Gastrocnemius medialis (tissue), 4 donors: ENCODE measurements around the gene ZFAND2B.

ENCODE experiments used
- POLR2A ChIP-seq, 2 donors: fragments of 450-650 bp; IDR thresholded peaks; one replicate each; pipeline ENCODE4 v1.6.1; 2017; ENCODE audit warnings: antibody characterized with exemption in 2 of 2, mild to moderate bottlenecking in 2 of 2, moderate library complexity in 2 of 2
- TF ChIP-seq, protein P1 (sequence below), 5 experiments: fragments of 450-650 bp in 3 of 5; fragments of 200-600 bp in 2 of 5; sonication (generic) in 2 of 5; IDR thresholded peaks in 4 of 5; conservative IDR thresholded peaks in 1 of 5; 1 replicate in 4 of 5; 2 replicates in 1 of 5; pipeline ENCODE4 v1.5.1; 2016 to 2019; ENCODE audit warnings: antibody characterized with exemption in 5 of 5, mild to moderate bottlenecking in 3 of 5, moderate library complexity in 3 of 5

DNA sequence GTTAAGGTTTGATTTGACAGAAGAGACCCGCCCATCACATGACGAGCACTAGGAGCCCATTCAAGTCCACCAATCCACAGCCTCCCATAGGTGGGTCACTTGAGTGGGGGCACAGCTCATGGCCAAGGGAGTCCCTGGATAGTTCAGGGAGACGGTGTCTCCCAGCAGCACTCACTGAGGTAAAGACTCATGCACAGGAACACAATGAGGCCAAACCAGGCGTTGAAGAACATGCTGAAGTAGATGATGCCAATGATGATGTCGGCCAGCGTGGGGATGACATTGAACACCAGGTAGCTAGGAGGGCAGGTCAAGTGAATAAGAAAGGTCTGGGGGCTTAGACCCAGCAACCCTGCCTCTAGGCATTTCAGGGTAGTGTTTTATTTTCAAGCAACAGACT lies 8.2 kb downstream of the ZFAND2B start:
- TF ChIP-seq, protein P1, sequence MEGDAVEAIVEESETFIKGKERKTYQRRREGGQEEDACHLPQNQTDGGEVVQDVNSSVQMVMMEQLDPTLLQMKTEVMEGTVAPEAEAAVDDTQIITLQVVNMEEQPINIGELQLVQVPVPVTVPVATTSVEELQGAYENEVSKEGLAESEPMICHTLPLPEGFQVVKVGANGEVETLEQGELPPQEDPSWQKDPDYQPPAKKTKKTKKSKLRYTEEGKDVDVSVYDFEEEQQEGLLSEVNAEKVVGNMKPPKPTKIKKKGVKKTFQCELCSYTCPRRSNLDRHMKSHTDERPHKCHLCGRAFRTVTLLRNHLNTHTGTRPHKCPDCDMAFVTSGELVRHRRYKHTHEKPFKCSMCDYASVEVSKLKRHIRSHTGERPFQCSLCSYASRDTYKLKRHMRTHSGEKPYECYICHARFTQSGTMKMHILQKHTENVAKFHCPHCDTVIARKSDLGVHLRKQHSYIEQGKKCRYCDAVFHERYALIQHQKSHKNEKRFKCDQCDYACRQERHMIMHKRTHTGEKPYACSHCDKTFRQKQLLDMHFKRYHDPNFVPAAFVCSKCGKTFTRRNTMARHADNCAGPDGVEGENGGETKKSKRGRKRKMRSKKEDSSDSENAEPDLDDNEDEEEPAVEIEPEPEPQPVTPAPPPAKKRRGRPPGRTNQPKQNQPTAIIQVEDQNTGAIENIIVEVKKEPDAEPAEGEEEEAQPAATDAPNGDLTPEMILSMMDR (IDR thresholded peaks at IDR 0.05 in 4 of 5, conservative IDR thresholded peaks at IDR 0.05 in 1 of 5): no peak
- TF ChIP-seq POLR2A (IDR thresholded peaks at IDR 0.05): no peak
